ENCODE measurements around the gene EYA4.

DNA sequence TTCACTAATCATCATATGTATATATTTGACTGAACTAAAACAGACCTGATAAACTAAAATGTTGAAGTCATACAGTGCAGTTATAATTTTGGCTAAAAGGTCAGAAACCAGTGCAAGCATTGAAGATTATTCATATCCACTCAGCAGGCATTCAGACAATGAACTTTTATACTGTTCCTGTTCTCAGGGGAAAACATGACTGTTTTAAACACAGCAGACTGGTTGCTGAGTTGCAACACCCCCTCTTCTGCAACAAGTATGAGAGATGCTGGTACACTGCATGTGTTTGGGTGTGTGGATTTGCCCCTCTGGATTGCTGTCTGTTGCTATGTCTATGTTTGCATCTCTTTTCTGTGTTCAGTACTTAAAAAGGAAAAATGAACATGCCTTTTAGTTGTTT, 206.8 kb downstream of the EYA4 start:
- TF ChIP-seq CTCF (IDR thresholded peaks at IDR 0.05) (no peak), POLR2A (IDR thresholded peaks at IDR 0.05) (no peak)

Measured in esophagus squamous epithelium (tissue), 4 donors.